Neuronal stem cell (in vitro differentiated cells): ENCODE data around the gene CFTR.

Source experiments
- DNase-seq: peaks from one replicate; pipeline ENCODE4 v3.0.0-alpha.2; 2013; ENCODE audit warnings: low spot score
- H2AFZ ChIP-seq: one replicate; pipeline ENCODE4 v1.6.1; 2013; ENCODE audit warnings: mild to moderate bottlenecking, low read length, inconsistent platforms
- H2AK5ac ChIP-seq: 2 replicates; pipeline ENCODE4 v1.6.1; 2013; ENCODE audit warnings: low read depth, mild to moderate bottlenecking, inconsistent platforms, low read length, moderate library complexity, mixed read lengths
- H2BK120ac ChIP-seq: 2 replicates; pipeline ENCODE4 v1.6.1; 2013; ENCODE audit warnings: low read depth, mild to moderate bottlenecking, inconsistent platforms, low read length, moderate library complexity, mixed read lengths
- H2BK12ac ChIP-seq: one replicate; pipeline ENCODE4 v1.6.1; 2013; ENCODE audit warnings: low read length, inconsistent platforms
- H2BK15ac ChIP-seq: 2 replicates; pipeline ENCODE4 v1.6.1; 2013; ENCODE audit warnings: mild to moderate bottlenecking, low read length, inconsistent platforms, mixed read lengths
- H2BK5ac ChIP-seq: one replicate; pipeline ENCODE4 v1.6.1; 2013; ENCODE audit warnings: inconsistent platforms, mild to moderate bottlenecking, low read length, moderate library complexity
- H3K14ac ChIP-seq: one replicate; pipeline ENCODE4 v1.6.1; 2013; ENCODE audit warnings: low read length, inconsistent platforms
- H3K18ac ChIP-seq: 2 replicates; pipeline ENCODE4 v1.6.1; 2013; ENCODE audit warnings: low read length, inconsistent platforms
- H3K23ac ChIP-seq: 2 replicates; pipeline ENCODE4 v1.6.1; 2013; ENCODE audit warnings: low read depth, mild to moderate bottlenecking, mixed read lengths, low read length, inconsistent platforms; ENCODE audit not compliant: poor library complexity
- H3K27ac ChIP-seq: replicated peaks from 3 replicates; pipeline ENCODE4 v1.5.1; 2013; ENCODE audit warnings: low read length, inconsistent platforms
- H3K27me3 ChIP-seq, 3 experiments: 2 replicates each; pipeline ENCODE4 v1.6.1; 2013; ENCODE audit warnings: low read length in 3 of 3, mild to moderate bottlenecking in 2 of 3, inconsistent platforms in 1 of 3, low read depth in 1 of 3, mixed read lengths in 1 of 3, moderate library complexity in 1 of 3; ENCODE audit not compliant: control insufficient read depth in 3 of 3, insufficient read depth in 3 of 3
- H3K36me3 ChIP-seq, 2 donors: replicated peaks in 1 of 2; 2 replicates each; pipeline ENCODE4 v1.6.1; 2013; ENCODE audit warnings: low read length in 2 of 2; ENCODE audit not compliant: control insufficient read depth in 2 of 2, insufficient read depth in 2 of 2
- H3K4ac ChIP-seq: 2 replicates; pipeline ENCODE4 v1.6.1; 2013; ENCODE audit warnings: inconsistent platforms, mild to moderate bottlenecking, low read length, moderate library complexity
- H3K4me1 ChIP-seq, 2 donors: 1 replicate in 1 of 2; 2 replicates in 1 of 2; pipeline ENCODE4 v1.6.1; 2013; ENCODE audit warnings: low read length in 2 of 2, low read depth in 1 of 2; ENCODE audit not compliant: control insufficient read depth in 2 of 2, insufficient read depth in 1 of 2
- H3K4me2 ChIP-seq: one replicate; pipeline ENCODE4 v1.6.1; 2013; ENCODE audit warnings: mild to moderate bottlenecking, low read length, inconsistent platforms; ENCODE audit not compliant: insufficient read depth, poor library complexity, severe bottlenecking
- H3K4me3 ChIP-seq, 2 donors: 2 replicates each; pipeline ENCODE4 v1.5.1; 2013; ENCODE audit warnings: low read length in 2 of 2, mild to moderate bottlenecking in 2 of 2, inconsistent platforms in 1 of 2, moderate library complexity in 1 of 2
- H3K79me1 ChIP-seq: one replicate; pipeline ENCODE4 v1.6.1; 2013; ENCODE audit warnings: low read depth, mild to moderate bottlenecking, inconsistent platforms, low read length, moderate library complexity
- H3K9ac ChIP-seq: one replicate; pipeline ENCODE4 v1.6.1; 2013; ENCODE audit warnings: mild to moderate bottlenecking, low read depth, low read length, inconsistent platforms; ENCODE audit not compliant: poor library complexity
- H3K9me3 ChIP-seq, 2 donors: replicated peaks in 1 of 2; 2 replicates each; pipeline versions ENCODE3 to v1.6.1; 2013; ENCODE audit warnings: low read length in 2 of 2, mild to moderate bottlenecking in 2 of 2, inconsistent platforms in 1 of 2, low read depth in 1 of 2, mixed read lengths in 1 of 2, moderate library complexity in 1 of 2; ENCODE audit not compliant: control insufficient read depth in 2 of 2, insufficient read depth in 1 of 2
- H4K8ac ChIP-seq: one replicate; pipeline ENCODE4 v1.6.1; 2013; ENCODE audit warnings: low read depth, mild to moderate bottlenecking, inconsistent platforms, low read length, moderate library complexity
- H4K91ac ChIP-seq: one replicate; pipeline ENCODE4 v1.6.1; 2013; ENCODE audit warnings: low read length, low read depth, mild to moderate bottlenecking, inconsistent platforms; ENCODE audit not compliant: poor library complexity
- WGBS, 2 donors: extraction: QIAGEN DNeasy Blood & Tissue Kit; methylation state at CpG; one replicate each; pipeline ENCODE4 v1.1.7; 2013; ENCODE audit warnings: missing lambda C conversion rate in 2 of 2, mixed read lengths in 1 of 2; ENCODE audit not compliant: insufficient read length in 2 of 2, insufficient replicate concordance in 1 of 2; ENCODE audit errors: extremely low coverage in 2 of 2; 5-methylcytosine and 5-hydroxymethylcytosine counted together

CFTR gene

GRCh38 chr7:117612637-117613036 lies 132.8 kb downstream of the CFTR start:
- Histone ChIP-seq H2AFZ (peak overlapping the region; percentile 47), H3K23ac (no peak overlapping the region), H3K4me2 (no peak overlapping the region), H3K4ac (no peak overlapping the region), H2BK5ac (no peak overlapping the region), H3K36me3 (no peaks in the 10 kb centered on the region), H3K79me1 (no peaks in the 10 kb centered on the region), H3K9me3 (no peaks in the 10 kb centered on the region), H3K9ac (no peak overlapping the region), H3K14ac (no peak overlapping the region), H3K18ac (no peak overlapping the region), H3K27me3 (no peaks in the 10 kb centered on the region), H2AK5ac (no peak overlapping the region), H3K27ac (no peak overlapping the region), H3K4me3 (no peak overlapping the region), H3K4me1 (no peaks in the 10 kb centered on the region), H2BK120ac (no peak overlapping the region), H2BK15ac (no peak overlapping the region), H4K8ac (no peak overlapping the region), H4K91ac (no peak overlapping the region), H2BK12ac (no peak overlapping the region)
- WGBS, 2 donors, result no CpG with 5 or more reads among the region's 3 CpGs
- no peak for DNase-seq

DNA sequence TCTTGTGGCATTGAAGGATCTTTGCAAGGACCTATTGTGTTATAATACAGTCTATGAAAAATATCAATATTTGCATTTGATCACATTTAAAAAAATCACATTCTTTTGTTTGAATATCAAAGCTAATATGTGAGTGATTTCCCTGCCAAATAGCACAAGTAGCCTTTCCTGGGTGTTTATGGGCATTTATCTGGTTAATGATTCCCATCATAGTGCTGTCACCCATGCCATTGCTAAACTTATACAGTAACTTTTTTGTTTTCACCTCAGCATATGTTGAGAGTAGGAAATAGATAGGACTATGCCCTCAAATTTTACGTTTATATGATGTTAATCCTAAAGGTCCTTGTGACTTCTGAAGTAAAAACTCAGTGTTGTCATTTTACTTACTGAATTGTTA lies 136.9 kb downstream of the CFTR start:
- no peak overlapping the region for H4K8ac ChIP-seq
- H3K36me3 ChIP-seq, result no peaks in the 10 kb centered on the region
- H2BK120ac ChIP-seq, result no peak overlapping the region
- no peak overlapping the region for H3K4me3 ChIP-seq
- H3K9ac ChIP-seq, result no peak overlapping the region
- no peaks in the 10 kb centered on the region for H3K79me1 ChIP-seq
- H3K27me3 ChIP-seq, result no peaks in the 10 kb centered on the region
- WGBS, 2 donors, result no CpG with 5 or more reads among the region's 1 CpG
- H3K4ac ChIP-seq, result no peak overlapping the region
- no peak overlapping the region for H2BK12ac ChIP-seq
- H3K14ac ChIP-seq, result no peak overlapping the region
- H3K18ac ChIP-seq, result no peak overlapping the region
- no peak for DNase-seq
- H3K23ac ChIP-seq, result no peak overlapping the region
- no peak overlapping the region for H2BK15ac ChIP-seq
- H2BK5ac ChIP-seq, result no peak overlapping the region
- no peaks in the 10 kb centered on the region for H3K4me1 ChIP-seq
- no peaks in the 10 kb centered on the region for H3K9me3 ChIP-seq
- H2AFZ ChIP-seq, result no peak overlapping the region
- no peak overlapping the region for H3K27ac ChIP-seq
- no peak overlapping the region for H3K4me2 ChIP-seq
- H4K91ac ChIP-seq, result no peak overlapping the region
- no peak overlapping the region for H2AK5ac ChIP-seq

DNA sequence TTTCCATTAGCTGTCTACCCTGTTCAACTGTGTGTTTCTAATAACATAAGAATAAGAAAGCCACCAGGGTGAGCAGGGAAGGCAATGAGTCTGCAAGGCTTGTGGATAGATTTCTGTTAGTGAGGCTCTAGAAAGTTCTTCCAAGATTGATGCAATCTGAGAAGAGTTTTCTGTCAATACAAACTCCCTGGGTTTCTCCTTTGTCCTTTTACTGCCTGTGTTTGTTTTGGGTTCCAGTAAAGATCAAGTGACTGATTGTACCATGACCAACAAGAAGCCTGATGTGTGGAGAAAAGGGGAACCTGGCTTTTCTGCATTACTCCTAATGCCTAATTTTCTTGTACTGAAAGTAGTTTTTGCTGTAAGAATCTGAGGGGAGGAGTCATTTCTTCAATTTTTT lies 139.9 kb downstream of the CFTR start:
- Histone ChIP-seq H3K4me3 (no peak overlapping the region), H3K14ac (no peak overlapping the region), H4K8ac (no peak overlapping the region), H3K18ac (no peak overlapping the region), H3K27me3 (no peaks in the 10 kb centered on the region), H3K79me1 (no peaks in the 10 kb centered on the region), H2BK12ac (no peak overlapping the region), H2BK15ac (no peak overlapping the region), H3K27ac (no peak overlapping the region), H2BK120ac (no peak overlapping the region), H4K91ac (no peak overlapping the region), H3K4me1 (no peaks in the 10 kb centered on the region), H3K9me3 (no peaks in the 10 kb centered on the region), H3K23ac (no peak overlapping the region), H2AFZ (no peak overlapping the region), H3K4ac (no peak overlapping the region), H2BK5ac (no peak overlapping the region), H2AK5ac (no peak overlapping the region), H3K36me3 (no peaks in the 10 kb centered on the region), H3K4me2 (no peak overlapping the region), H3K9ac (no peak overlapping the region)
- no peak for DNase-seq

DNA sequence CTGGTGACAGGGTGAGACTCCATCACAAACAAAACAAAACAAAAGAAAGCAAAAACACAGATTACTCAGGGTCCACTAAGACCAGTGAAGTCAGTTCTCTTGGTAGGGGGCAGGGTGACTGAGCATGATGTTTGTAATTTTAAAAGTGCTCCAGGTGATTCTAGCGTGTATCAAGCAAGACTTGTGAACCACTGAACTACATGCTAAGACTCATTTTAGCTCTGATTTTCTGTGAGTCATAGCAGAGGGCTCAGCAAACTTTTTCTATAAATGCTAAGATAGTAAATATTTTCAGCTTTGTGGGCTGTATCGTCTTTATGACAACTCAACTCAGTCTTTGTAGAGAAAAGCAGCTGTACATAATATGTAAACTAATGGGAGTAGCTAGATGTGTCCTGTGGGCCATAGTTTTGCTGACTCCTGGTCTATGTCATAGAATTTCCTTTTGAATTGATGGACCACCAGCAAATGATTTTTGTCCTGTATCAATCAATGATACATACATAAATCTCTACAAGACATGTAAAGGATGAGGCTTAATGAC lies 141.3 kb downstream of the CFTR start:
- no CpG with 5 or more reads among the region's 2 CpGs for WGBS, 2 donors
- Histone ChIP-seq H3K27ac (no peak overlapping the region), H2BK15ac (no peak overlapping the region)

More for the DNA sequence above, 141.3 kb downstream of the CFTR start:
- Histone ChIP-seq H3K4ac (no peak overlapping the region), H2AFZ (no peak overlapping the region), H2AK5ac (no peak overlapping the region), H3K9me3 (no peaks in the 10 kb centered on the region), H3K18ac (no peak overlapping the region), H3K4me2 (no peak overlapping the region), H3K14ac (no peak overlapping the region), H3K27me3 (no peaks in the 10 kb centered on the region), H4K8ac (peak overlapping the region; percentile 65), H2BK120ac (no peak overlapping the region), H3K4me3 (no peak overlapping the region), H2BK12ac (no peak overlapping the region), H3K4me1 (no peaks in the 10 kb centered on the region), H3K36me3 (no peaks in the 10 kb centered on the region), H3K9ac (no peak overlapping the region), H3K23ac (no peak overlapping the region), H3K79me1 (no peaks in the 10 kb centered on the region), H4K91ac (no peak overlapping the region), H2BK5ac (no peak overlapping the region)
- DNase-seq, result no peak
